Measurements from ENCODE around the gene ZBTB40.

GRCh38 chr1:22576150-22576544 is 124.5 kb downstream of the ZBTB40 start:
- TF ChIP-seq CTCF (conservative IDR thresholded peaks at IDR 0.05; ENCODE audit: low read length): no peak
- no peak for TF ChIP-seq EZH2phosphoT487 (IDR thresholded peaks at IDR 0.05; ENCODE audit: borderline replicate concordance)
